Activated CD4-positive, alpha-beta T cell treated with anti-CD3 and anti-CD28 coated beads for 4 hours (primary cell): Measurements from ENCODE around the gene ERN2.

Experiments used
- DNase-seq, 2 donors: peaks; one replicate each; pipeline ENCODE4 v3.0.0-alpha.2; 2020

Gene ERN2

DNA sequence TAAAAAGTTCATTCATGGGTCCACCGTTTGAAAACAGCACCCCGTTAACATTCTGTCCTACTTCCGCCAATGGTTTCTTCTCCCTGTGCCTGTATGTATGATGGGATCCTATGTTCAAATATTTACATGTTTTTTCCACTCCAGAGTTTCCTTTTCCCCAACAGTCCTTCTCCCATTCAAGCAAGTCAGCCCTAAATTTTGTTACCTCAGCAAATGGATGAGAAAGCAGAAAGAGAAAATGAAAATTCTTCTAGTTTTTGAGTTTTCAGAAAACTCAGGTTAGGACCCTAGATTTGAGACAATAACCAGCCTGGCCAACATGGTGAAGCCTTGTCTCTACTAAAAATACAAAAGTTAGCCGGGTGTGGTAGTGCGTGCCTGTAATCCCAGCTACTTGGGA lies 3.5 kb upstream of the ERN2 start:
- no peak for DNase-seq

DNA sequence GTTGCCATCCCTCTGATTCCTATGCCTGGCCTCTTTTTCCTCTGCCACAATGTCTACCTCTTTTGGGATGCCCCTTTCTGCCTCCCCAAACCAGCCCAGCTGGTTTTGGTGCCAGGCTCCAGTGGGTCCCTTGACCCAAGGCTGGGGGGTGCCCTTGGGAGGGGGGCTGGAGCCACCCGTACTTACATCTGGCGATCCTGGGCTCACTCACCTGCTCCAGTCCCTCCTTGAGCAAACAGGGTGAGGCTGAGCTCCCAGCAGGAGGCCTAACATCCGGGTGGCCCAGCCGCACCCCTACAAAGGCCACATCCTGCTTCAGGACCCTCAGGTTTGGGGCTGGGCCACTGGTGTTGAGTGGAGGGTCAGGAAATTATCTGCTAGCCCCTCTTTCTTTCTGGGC lies 1.2 kb downstream of the ERN2 start:
- DNase-seq = no peak

DNA sequence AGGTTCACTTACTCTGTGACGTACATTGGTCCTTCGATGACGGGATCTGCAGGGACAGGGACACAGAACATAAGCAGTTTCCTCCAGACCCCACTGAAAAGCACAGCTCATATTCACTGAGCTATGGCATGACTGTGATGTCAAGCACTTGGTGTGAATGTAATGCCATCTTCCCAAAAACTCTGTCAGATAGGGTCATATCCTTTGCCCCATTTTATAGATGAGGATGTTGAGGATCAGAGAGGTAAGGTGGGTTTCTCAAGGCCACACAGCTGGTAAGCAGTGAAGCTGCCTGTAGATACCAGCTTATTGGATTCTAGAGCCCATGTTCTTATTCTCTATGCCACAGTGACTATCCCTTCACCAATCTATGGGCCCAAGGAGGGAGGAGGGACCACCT lies 2.5 kb downstream of the ERN2 start:
- no peak for DNase-seq

DNA sequence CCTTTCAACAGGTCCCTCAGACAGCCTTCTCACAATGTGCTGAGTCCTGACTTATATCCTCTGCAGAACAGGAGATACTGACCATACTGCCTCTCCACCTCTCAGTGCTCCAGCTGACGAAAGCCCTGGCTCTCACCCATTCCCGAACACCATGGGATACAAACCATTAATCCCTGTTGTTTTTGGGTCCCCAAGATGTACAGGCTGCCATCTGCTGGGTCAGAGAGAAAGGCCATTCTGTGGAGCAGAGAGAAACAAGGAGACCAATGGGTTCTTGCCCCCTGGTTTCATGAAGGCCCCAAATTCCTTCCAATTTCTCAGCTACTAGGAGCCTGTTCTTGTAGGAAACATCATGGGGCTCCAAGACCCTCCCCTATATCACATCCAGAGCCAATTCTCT lies 3.0 kb downstream of the ERN2 start:
- no peak for DNase-seq

DNA sequence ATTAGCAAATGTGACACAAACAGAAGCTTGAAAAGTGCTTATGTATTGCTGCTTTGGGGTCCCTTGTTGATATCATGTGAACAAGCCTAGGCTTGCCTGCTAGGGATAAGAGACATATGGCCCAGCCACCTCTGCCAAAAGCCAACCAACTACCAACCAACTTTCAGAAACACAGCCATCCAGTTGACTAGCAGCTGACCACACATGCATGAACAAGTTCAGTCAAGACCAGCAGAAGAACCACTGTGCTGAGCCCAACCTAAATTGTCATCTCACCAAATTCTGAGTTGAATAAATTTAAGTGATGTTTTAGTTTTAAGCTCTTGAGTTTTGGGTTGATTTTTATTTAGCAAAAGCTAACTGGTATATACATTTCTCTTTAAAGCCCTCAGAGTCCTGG lies 3.5 kb downstream of the ERN2 start:
- no peak for DNase-seq

DNA sequence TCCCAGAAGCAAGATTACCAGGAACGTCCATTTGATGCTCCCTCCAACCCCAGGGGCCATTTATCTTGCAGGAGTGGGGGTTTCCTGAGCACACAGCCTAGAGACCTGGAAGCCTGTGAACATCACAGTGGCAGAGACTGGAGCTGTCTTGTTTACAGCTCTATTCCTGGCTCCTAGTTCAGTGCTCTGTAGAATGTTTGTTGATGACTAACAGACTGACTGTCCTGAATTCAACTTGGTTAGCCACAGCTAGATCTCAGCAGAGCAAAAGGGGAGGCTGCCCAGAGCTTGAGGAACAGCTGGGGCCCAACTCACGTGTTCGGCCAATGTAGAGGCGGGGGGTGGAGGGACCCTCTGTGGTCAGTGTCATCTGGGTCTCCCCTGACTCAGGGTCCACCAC lies 6.6 kb downstream of the ERN2 start:
- DNase-seq = no peak

DNA sequence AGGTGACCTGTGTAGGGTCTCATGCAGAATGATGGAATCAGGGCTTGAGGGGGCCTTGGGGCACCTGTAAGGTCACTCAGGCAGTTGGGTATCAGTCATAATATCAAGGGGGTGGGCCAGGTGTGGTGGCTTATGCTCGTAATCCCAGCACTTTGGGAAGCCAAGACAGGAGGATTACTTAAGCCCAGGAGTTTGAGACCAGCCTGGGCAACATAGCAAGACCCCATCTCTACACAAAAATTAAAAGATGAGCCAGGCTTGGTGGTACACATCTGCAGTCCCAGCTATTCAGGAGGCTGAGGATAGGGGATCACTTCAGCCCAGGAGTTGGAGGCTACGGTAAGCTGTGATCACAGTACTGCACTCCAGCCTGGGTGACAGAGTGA lies 7.5 kb downstream of the ERN2 start:
- DNase-seq = no peak

DNA sequence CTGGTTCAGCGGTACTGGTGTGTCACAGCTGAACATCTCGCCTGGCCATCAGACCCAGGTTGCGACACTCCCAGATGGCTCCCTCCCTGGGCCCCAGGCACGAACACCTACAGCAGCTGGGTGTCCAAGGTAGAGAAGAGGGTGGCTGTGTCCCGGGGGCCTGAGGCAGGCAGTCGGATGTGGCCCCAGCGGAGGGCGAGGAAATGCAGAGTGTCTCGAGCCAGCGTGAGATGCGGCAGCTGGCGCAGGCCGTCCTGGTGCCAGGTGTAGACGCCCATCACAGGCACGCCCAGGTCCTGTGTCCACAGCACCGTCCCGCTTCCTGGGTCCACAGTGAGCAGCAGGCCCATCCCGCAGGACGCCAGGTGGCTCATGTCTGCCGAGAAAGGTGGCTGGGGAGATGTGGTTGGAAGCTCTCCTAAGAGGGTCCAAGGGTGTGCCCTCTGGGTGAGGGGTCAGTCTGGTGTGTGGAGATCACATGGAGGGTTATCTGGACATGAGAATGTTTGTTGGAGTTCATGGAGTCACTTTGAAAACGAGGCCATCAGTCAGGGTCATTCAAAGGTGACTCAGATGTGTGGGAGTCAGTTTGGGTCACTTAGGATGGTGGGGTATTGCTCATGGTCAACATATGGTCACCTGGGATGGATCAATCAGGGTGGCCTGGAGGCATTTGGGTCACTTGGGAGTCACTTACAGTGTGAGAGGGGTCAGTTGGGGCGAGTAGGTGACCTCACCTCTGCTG lies 8.1 kb downstream of the ERN2 start:
- no peak for DNase-seq

DNA sequence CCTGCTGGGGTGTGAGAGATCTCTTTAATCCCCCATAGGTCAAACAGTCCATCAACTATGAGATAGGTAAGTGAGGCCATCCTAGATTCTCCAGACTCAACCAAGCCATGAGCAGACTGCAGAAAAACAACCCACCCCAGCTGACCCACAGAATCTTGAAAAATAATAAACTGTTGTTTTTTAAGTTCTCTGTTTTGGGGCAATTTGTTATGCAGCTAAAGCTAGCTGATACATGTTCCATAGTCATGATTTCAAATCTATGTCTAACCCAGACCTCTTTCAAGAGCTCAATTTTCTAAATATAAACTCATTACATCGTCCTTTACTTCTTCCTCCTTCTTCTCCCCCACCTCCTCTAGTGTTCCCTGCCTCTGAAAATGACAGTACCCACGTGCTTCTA lies 10.1 kb downstream of the ERN2 start:
- DNase-seq = no peak

DNA sequence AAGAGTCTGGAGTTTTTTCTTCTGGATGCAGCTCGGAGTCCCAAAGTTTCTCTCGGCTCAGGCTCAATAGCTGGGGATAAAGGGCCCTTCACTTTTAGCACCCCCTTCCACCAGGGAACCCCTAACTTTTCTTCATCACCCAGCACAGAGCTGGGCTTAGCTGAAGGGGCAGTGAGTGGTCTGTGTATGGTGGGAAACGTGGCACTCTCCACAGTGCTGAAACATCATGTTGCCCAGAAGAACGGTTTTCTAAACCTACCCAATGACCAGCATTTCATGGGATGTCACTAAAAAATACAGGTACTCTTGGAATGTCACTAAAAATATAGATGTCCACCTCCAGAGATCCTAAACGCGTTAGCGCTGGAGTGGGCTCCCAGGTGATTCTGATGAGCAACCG lies 12.0 kb downstream of the ERN2 start:
- no peak for DNase-seq

DNA sequence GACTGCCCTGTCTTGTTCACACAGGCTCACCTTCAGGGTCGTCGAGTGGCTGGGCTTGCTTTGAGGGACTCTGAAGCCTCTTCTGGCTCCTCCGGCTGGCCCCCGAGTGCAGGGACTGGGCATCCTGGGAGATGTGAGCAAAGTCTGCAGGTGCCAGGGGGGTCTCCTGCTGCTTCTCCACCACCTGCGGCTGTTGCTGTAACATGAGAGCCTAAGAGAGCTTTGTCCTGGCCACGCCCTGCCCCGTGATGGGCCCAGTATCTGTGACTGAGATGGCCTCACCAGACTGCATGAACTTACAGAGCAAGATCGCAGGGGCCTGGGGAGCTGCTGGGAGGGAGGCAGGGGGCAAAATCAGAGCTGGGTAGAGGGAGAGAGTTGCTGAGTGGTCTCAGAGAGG lies 12.5 kb downstream of the ERN2 start:
- no peak for DNase-seq

DNA sequence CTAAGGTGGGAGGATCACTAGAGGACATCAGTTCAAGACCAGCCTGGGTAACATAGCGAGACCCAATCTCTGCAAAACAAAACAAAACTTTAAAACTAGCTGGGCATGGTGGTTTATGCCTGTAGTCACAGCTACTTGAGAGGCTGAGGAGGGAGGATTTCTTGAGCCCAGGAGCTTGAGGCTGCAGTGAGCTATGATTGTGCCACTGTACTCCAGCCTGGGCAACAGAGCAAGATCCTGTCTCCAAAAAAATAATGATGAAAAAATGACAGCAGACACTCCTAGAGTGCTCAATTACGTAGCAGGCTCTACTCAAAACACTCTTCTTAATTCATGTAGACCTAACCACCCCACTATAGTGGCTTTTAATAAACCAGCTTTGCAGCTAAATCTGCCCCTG lies 12.9 kb downstream of the ERN2 start:
- no peak for DNase-seq

DNA sequence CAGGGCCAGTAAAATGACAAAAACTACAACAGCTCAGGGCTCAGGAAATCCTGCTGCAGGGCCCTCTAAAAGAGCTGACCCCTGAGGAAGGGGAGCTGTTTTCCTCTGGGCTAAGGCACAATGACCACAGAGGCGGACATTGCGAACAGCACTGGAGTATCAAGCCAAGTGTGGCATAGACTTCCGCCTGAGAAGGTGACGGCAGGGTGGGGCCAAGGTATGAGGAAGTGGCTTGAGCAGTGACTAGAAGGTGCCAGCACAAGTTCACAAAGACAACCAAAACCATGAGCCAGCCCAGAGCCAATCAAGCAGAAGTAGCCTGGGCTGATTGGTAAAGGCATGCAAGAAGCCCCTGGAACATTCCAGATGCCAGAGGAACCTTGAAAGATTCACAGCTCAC lies 13.9 kb downstream of the ERN2 start:
- DNase-seq = no peak

DNA sequence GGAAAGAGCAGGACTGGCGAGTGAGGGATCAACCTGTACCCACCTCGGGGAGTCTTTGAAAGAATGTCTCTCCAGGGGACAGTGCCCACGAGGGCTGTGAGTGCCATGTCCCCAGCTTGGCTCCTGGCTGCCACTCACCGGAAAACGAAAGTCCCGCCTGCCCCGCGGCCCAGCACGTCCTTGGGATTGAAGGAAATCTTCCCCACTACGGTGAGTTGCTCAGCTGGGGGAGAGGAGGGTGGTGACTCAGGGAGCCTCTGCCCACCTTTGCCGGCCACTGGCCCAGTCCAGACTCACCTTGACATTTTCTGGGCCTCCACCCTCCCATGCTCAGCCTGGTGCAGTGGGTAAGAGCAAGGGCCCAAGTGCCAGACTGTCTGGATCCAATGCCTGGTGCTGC lies 17.3 kb downstream of the ERN2 start:
- DNase-seq = no peak

DNA sequence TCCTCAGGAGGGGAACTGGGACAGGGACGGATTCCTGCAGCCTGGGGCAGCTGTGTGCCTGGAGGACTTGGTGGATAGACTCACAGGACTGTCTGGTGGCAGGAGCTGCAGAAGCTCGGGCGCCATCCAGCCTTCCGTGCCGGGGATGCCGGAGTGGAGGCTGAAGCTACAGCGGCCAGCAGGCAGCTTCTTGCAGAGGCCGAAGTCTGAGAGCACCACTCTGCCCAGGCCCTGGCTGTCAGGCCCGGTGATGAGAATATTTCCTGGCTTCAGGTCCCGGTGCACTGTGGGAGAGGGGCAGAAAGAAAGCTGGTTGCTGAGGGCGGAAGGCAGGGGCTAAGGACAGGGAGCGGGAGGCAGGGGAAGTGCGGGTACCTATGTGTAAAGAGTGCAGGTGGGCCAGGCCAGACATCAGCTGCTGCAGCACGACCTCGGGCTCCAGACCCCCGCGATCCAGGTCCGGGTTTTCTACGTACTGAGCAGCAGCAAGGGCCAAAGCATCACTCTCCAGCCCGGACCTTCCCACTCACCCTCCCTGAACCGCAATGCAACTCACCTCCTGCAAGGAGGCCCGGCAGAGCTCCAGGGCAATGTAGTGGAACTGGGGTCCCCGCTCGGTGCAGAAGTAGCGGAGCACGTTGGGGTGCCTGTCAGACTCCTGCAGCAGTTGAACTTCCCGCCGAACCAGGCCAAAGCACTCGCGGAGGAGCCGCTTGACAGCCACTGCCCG lies 18.2 kb downstream of the ERN2 start:
- DNase-seq = no peak

DNA sequence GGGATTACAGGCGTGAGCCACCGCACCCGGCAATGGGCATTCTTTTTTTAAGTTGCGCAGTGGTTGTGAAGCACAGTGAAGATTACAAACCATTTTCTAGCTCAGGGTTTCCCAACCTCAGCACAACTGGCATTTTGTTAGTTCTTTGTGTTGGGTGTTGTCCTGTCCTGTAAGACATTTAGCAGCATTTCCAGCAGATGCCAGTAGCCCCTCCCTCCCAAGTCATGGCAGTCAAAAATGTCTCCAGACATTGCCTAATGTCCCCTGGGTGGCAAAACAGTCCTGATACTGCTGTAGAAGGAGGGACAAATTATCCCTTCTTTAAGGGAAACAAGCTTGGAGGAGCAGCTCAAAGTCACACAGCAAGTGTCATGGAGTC lies 18.8 kb downstream of the ERN2 start:
- DNase-seq = no peak

DNA sequence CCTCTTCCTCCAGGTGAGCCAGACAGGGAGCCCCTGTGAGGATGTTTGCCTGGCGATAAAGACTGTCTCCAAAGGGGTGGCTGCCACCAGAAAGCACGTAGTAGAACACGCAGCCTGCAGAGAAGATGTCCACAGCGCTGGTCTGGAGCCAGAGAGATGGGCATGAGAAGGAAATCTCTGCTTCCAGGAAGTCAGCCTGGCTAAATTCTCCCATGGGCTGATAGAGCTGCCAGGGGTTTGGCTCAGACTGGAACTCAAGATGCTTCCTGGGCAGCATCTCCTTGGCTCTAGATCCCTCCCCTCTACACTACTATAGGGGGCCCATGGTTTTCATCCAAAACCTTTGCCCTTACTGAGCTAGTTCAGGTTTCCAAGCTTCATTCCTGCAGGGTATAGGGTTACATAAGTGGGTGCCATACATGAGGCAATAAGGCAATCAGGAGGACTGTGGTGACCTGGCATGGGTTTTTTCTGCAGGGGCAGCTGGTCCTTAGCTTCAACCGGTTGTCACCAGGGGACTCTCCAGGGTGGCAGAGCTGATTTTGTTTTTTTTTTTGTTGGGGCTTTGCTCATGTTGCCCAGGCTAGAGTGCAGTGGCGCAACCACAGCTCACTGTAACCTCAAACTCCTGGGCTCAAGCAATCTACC lies 20.7 kb downstream of the ERN2 start:
- DNase-seq = no peak

DNA sequence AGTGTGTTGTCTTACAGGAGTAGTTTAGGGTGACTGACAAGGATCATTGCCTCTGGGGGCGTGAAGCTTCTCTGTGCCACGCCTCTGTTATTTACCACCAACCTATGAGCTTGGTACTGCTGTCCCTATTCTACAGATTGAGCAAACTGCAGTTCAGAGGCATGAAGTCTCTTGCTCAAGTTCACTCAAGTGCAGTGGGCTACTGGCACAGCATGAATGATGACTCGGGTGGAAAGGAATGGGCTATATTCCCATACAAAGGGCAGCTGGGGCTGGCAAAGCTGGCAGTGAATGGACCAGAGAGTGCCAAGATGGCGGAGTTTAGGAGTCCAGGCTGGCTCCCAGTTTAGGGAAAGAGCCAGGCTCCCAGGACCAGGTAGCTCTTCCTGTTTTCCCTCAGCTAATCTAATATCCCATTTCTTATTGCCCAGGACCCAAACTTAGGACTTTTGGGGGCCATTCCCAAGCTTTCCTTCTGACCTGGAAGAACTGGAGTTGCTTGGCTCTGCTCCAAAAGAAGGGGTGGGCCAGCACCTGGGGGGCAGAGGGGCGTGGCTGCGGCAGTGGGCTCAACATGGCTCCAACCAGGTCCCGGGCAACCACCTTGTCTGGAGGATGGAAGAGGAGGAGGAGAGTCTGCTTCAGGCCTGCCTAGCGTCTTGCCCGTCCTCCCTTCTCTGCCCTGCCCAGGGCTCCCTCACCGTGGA lies 21.4 kb downstream of the ERN2 start:
- no peak for DNase-seq

DNA sequence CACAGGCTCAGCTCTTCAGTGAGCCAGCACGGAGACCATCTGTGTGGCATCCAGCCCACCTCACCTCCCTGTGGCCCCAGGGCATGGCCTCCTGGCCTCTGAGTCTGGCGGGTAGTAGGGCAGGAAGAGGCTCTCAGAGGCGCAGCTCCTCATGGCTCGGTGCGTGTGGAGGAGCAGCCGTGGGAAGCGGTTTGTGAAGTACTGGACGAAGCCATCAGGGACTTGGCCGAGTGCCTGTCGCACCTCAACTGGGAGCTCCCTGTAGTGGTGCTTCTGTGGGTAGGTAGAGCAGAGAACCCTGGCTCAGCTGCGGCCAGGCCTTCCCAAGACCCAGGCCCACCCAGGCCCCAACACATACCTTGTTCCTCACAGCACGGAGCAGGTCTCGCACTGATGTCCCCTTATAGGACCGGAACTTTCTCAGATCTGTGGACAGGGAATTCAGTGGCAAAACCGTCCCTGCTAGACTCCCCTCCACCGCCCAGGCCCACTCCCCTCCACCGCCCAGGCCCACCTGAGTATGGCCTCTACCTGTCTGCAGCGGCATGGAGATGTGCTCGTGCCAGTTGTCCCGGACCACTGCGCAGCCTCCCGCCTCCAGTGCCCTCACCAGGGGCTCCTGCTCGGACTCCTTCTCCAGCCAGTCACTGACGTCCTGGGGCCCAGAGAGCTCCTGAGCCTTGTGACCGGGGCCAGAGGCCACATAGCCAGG lies 22.1 kb downstream of the ERN2 start:
- no peak for DNase-seq

DNA sequence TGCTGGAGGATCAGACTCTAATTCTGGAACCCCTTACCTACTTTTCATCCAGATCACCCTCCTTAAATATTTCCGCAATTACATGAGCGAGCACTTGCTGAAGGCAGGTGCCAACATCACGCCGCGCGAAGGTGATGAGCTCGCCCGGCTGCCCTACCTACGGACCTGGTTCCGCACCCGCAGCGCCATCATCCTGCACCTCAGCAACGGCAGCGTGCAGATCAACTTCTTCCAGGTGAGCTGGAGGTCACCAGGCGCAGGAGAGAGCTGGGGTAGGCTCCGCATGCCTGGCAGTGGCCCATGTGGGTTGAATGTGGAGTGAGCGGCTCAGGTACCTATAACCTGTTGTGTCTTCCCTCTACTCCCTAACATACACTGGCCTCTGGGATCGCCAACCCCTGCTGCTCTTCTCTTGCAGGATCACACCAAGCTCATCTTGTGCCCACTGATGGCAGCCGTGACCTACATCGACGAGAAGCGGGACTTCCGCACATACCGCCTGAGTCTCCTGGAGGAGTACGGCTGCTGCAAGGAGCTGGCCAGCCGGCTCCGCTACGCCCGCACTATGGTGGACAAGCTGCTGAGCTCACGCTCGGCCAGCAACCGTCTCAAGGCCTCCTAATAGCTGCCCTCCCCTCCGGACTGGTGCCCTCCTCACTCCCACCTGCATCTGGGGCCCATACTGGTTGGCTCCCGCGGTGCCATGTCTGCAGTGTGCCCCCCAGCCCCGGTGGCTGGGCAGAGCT lies 23.4 kb downstream of the ERN2 start:
- DNase-seq = no peak

DNA sequence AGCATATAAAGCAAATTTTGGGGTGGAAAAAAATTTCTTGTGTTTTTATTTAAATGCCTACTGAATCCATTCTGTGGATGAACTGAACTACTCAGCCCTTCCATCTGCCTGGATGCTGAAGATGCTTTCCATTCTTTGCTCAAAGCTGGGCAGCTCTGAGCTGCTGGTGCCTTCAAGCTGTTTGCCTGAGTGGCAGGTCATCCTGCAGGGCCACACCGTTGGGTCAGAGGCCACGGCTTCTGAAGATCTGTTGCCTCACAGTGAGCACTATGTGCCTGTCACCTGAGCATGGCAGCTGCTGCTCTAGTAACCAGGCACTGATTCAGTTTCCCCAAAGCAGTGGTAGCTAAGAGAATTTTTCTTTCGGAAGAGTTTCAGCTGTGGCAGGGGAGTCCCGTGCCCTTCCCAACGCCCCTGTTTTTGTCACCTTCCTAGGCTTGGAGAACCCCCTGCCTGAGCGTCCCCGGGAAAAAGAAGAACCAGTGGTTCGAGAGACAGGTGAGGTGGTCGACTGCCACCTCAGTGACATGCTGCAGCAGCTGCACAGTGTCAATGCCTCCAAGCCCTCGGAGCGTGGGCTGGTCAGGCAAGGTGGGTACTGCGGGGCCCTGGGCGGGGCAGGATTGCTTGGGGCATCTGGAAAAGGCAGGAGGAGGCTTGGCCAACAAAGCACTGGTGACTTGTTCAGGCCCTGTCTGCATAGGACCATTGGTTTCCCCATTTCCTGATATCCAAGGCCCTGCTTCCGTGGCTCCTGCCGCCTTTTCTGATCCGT lies 25.8 kb downstream of the ERN2 start:
- DNase-seq = no peak

DNA sequence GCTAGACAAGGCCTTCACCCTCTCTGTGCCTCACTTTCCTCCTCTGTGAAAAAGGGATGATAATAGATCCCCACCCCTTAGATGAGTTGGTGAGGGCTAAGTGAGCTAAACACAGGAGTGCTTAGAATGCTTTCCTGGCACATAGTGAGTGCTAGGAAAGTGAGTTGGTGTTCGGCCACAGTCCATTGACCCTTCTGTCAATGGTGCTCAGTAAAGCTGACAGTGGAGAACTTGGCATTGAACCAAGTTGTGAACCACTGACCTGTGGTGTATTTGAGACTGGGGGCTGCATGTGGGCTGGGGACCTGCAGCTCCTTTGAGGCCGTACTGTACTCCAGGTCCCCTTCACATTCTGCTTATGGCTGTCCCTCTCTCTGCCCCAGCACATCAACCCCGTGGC lies 29.5 kb downstream of the ERN2 start:
- DNase-seq = no peak
